Measurements from ENCODE around the gene CARD11.

Gene CARD11

DNA sequence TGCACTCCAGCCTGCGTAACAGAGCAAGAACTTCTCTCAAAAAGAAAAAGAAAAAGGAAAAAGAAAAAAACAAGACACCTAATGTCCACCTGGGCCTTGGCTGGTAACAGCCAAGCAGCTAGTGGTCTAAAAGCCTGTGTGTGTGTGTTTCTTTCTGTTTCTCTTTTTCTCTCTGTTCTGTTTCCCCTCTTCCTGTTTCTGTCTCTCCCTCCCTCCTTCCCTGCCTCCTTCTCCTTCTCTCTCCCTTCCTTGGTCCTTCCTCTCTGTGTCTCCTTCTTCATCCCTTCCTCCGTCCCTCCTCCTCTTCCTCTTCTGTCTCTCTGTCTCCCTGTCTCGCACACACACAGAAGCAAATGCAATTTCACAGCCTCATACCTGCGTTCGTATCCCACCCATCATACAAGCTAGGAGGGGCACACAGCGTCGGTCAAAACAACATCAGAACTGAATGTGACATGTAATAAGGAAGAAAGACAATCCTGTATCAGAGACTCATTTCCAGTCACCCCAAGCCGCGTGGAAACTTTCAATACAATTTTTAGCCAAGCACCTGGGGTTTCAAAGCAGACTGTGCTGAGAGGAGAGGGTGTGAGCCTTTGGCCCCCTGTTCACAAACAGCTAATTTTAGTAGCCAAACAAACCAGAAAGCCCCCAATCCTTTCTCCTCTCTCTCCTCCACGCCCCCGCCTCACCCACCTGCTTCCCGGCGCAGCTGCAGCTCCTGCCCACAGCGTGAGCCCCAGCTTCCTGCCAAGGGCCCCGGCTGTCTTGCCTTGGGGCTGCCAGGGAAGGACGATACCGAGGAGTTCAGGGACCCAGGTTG is 149.3 kb downstream of the CARD11 start:
- no peak for DNase-seq

DNA sequence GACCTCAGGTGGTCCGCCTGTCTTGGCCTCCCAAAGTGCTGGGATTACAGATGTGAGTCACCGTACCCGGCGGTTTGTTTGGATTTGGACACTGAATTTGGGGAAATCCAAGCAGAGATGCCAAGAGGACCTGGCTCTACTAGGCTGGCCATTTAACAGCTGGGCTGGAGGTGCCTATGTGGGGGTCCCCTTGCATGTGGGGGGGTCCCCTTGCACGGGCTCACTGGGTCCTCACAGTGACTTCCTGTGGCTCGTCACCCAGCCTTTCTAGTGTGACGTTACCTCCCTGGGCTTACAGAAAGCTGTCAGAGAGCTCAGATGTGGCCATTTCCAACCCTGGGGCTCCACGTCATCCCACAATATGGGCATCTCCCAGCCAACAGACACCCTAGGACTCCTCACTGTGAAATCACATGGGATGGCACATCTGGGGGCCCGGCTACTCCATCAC is 150.2 kb downstream of the CARD11 start:
- DNase-seq, result no peak

DNA sequence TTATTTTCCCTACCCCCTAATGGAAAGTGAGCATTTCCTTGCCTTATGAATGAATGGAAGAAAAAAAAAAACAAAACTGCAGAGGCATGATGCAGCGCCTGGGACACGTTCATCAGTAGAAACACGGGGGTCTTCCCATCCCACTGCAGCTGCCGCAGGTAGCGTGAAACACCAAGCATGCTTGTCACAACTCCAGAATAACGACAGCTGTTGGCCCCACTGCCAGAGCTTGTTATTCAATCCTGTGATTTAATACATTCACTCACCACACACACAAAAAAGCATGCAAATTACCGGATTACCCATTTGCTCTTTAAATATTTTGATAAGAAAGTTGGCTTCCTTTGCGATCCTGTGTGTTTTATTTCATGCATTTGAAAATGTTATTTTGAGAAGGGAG is 151.1 kb downstream of the CARD11 start:
- peak; percentile 71 for DNase-seq

DNA sequence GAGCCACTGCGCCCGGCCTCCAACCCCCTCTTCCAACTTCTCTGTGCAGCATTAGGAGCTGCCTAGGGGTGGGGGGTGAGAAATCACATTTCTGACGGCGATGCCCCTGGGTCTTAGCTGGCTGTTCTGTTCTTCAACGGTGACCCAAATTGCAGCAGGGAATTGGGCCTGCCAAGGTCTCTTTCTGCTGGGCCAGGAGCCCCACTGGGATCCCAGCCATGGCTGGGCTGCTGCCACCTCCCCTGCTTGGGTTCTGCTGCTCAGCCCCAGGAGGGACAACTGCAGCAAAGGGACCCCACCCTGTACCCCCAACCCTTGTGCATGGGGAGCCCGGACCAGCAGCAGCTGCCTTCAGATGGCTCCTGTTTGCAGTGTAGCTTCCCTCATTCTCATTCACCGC is 155.9 kb downstream of the CARD11 start:
- DNase-seq, result no peak

DNA sequence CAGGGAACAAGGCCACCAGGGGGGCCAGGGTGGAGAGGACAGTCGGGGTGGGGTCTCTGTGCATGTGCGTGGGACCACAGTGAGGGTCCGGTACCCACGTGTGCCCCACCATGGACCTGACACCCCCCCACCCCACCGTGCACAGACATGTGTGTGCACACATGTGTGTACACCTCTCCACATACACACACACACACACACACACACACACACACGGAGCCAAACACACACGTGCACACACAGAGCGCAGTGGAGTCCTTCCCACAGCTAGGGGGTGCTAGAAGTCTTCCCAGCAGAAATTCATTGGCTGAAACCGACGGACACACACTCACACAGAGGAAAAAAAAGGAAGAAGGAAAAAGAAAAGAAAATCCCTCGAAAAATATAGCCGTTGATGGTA is 156.8 kb downstream of the CARD11 start:
- DNase-seq, result peak; percentile 85

DNA sequence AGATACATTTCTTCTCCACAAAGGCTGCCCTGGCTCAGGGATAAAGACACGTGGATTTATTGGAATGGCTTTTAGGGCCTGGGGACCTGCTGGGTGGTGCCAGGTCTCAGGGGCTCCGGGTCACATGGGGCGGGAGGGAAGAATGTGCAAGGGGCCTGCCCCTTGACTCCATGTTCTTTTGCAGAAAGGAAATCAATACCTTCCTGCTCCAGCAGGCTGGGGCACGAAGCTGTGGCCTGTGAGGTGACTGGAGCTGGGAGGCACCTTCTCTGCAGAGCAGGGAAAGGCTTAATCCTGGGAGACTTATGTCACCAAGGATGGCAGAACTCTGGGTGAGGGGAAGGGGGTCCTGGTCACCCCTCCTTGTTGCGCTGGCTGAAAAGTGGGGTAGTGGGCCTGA is 157.3 kb downstream of the CARD11 start:
- no peak for DNase-seq

DNA sequence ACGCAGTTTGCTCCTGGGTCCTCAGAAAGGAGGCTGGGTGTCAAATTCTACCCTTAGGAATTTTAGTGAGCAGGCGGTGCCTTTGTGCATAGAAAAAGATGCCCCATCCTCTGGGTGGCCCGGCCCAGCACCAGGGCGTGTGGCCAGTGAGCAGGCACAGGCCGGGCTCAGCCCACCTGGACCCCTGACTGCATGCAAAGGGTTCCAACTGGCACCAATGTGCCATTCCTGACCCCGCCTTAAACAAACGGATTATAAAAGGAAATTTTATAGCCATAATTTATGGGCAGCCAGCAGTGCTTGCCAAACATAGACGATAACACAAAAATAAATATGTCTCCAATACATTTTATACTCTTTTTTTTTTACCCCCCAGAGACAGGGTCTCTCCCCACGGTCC is 159.5 kb downstream of the CARD11 start:
- no peak for DNase-seq

DNA sequence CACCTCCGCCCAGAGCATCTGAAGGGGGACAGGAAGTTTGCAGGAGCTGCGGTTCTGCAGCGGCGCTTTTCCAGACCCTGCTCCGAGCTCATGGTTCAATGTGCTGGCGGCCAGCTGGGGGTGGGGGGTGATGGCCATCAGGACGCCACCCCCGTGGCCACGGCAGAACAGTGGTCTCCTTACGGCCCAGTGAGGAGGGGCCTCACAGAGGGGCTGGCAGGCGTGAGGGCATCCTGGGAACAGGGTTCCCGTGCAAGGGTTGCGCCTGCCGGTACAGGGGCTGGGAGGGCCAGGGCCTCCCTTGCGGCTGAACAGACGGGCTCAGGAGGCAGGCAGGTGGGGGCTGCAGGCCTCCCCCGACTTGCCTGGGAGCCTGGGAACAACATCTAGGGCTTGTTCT is 160.6 kb downstream of the CARD11 start:
- DNase-seq, result no peak

DNA sequence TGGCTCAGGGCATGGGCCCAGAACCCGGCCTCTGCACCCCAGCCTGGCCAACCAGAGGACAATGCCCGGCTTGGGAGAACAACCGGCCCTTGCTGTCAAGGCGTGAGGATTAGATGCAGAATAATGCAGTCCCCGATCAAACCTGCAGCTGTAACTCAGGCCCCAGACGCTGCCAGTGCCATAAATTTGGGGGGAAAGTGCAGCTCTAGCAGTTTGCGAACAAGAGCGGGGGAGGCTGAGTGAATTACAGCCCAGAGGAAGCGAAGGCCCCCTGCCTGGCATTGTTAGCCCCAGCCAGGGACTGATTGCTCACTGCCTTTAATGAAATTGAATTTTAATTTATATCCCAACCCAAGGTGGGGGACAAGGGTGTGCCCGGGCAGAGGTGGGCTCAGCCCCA is 161.6 kb downstream of the CARD11 start:
- no peak for DNase-seq

DNA sequence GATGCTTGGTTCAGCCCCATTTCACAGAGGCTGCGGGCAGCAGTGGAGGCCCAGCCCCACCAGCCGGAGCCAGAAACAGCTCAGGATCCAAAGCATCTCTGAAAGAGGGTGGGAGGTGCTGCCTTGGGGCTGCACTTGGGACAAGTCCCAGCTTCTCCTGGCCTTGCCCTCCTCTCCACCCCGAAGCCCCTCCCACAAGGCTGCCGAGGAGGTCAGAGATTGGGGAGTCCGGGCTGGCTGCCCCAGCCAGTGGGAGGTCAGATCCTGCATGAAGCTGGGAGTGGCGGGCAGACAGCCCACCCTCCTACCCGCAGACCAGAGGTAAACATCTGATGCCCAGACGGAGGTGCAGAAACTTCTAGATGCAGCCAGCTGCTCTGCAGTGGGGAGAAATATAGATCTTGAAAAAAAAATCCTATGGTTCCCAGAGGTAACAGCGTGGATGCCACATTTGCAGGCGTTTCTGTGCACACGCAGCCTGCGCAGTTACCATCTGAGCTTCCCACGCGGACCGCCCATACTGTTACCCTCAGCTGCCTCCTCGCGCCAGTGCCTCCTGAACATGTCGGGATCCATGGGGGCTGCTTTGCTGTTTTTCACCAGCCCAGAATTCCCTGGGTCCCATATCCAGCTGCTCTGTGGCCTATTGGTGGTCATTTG is 162.7 kb downstream of the CARD11 start:
- no peak for DNase-seq

DNA sequence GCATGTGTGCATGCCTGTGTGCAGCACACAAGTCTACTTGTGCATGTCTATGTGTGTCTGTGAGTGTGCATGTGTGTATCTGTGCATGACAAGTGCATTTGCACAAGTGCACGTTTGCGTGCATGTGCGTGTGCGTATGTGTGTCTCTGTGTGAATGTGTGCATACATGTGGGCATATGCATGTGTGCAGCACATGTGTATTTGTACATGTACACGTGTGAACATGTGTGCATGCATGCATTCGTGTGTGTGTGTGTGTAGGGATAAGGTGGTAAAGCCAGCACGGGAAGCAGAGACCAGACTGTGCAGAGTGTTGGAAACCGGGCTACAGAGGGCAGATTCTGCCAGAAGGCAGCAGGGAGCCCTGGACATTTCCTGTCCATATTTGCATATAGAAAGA is 163.6 kb downstream of the CARD11 start:
- DNase-seq, result no peak

DNA sequence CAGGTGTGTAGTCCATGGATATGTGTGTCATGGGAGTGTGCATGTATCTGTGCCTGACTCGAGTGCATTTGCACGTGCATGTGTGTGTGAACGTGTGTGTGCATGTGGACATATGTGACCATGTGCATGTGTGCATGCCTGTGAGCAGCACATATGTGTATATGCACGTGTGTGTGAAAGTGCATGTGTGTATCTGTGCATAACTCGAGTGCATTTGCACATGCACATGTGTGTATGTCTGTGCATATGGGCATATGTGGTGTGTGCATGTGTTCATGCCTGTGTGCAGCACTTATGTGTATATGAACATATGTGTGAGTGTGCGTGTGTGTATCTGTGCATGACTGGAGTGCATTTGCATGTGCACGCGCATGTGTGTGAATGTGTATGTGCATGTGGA is 164.3 kb downstream of the CARD11 start:
- no peak for DNase-seq

DNA sequence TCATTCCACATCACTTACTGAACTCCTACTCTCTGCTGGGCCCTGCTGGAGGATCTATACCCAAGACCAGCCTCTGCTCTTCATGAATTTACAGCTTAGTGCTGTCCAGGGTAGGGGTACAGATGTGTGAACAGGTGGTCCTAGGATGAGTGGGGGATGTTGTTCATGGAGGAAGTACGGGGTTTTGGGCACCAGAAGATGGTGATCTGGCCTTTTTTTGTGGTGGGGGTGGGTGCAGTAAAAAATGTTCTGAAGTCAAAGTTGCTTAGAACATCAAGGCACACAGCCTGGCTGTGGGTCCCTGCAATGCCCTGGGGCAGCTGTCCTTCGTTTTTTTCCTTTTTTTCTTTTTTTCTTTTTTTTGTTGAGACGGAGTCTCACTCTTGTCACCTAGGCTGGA is 165.4 kb downstream of the CARD11 start:
- no peak for DNase-seq

DNA sequence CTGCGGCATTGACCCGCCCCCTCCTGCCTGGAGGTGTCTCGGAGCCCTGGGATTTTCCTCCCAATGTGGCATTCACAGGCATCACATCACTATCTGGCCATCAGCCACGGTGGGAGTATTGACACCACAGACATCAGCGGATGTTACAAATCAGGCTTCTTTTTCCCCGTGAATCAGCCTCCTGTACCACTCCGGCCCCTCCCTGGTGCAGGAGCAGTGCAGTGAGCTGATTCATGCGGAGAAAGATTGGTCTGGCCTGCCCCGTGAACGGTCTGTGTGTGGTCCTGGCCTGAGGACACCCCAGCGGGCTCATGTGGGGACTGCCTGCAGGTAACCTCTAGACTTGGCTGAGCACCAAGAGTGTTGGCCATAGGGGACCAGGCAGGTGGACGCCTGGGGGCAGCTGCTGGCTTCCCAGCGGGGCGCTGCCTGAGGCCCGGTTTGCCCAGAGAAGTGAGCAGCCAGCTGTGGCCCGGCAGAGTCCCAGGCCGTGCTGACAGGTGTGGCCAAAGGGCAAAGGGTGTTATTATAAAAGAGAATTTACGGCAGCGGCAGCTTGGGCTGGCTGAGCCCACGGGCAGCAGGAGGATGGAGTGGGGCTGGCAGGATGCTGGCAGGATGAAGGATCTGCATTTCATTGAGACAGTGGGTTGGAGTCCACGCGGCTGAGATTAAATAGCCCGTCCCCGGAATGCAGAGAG is 167.5 kb downstream of the CARD11 start:
- DNase-seq, result peak; percentile 14

DNA sequence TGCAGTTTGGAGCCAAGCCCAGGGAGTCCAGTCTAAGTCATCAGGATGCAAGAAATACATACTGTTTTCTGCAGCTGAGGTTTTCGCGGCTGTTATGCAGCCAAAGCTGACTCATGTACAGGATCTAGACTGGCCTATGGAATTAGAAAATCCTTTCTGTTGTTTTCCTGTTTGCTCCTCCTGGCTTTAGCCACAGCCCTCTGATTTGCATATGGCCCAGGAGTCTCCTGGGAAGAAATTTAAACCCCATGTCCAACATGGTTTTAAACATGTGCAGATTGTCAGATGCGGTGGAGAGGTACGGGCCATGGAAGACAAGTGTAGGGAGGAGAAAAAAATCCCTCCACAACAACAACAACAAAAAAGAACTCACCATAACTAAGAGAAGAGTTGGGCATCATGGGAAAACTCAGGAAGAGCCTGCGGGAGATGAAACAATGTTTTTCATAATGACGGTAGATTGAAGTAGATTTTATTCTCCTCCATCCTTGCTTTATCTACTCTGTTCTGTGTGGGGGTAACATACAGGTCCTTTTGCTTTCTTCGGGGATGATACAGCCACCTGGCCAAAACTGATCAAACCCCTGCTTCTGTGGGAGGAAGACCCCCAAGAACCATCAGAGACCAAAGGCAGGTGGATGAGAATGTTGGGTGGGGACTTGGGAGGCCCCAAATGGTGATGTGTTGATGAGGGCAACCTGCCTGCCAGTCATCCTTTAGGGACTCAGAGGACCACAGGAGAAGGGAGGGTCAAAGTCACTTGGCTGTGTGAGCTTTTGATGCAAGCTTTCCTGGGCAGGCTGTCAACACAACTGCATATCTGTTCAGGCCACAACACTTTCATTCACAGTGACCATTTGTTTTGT is 169.7 kb downstream of the CARD11 start:
- peak; percentile 22 for DNase-seq

DNA sequence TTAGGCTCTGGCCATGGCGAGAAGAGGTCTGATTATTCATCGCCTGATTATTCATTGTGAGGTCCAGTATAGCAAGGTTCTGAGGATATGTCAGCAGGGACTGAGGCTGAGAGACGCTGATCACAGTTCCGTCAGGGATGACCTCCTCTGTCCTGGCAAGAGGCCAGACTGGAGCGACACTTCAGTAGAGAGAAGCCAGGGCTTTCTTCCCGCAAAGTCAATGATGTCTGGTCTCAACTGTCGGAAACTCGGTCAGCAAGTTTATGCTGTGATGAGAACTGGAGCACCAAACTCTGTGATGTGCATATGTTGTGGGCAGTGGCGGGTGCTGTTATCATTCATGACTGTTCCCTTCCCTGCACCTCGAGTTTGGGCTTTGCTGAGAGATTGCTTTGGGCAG is 170.5 kb downstream of the CARD11 start:
- DNase-seq, result no peak

DNA sequence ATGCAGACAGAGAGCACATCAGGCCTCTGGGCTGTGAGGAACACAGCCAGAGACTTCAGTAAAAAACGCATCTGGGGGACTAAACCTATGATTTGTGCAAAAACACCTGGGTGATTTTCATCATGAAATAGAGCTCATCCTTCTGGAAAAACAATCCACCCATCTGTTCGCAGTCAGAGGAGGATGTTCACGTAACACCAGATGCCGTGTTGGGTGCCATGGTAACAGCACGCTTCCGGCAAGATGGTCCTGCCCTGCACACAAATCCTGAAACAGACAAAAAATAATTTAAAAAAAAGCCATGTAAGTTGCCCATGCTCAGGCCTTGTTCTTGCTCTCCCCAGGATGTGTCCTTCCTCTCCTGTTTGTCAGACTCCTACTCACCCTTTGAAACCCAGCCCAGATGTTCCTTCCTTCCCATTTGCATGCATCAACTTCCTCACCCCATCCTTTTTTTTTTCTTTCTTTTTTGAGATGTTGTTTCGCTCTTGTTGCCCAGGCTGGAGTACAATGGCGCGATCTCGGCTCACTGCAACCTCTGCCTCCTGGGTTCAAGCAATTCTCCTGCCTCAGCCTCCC is 171.3 kb downstream of the CARD11 start:
- DNase-seq, result peak; percentile 93

DNA sequence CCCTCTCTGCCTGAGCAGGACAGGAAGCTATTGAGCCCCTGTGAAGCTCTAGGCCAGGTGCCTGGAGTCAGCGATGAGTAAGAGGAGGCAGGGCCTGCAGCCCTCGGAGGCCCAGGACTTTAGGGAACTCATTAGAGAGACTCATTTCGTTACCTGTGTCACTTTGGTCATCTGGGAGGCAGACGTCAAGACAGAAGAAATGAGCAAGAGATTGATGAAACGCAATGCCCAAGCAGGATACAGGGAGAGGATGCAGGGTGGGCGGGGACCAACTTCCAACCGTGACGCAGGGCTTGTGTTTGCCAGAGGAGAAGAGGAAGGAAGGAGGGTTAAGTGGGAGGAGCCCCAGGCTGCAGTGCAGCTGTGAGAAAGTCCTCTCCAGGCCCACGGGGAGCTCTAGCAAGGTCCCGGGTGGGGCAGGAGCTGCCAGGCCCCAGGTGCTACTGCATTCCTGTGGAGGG is 173.2 kb downstream of the CARD11 start:
- DNase-seq, result no peak

DNA sequence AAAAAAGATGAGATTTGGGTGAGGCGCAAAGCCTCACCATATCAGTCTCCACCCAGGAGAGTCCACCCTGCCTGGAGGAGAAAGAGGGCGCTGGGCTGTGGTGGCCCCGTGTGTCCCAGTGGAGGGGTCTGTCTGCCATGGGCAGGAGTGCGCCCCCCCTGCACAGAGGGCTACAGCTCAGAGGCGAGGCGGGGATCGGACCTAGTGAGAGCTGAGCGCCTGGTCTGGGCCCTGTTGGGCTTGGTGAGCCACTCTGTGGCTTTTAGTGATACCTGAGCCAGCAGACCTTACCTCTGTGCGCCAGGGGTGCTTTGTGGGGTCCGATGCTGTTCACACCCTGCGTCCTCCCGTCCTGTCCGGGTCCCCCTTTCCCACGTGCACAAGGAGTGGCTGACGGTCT is 173.7 kb downstream of the CARD11 start:
- no peak for DNase-seq

DNA sequence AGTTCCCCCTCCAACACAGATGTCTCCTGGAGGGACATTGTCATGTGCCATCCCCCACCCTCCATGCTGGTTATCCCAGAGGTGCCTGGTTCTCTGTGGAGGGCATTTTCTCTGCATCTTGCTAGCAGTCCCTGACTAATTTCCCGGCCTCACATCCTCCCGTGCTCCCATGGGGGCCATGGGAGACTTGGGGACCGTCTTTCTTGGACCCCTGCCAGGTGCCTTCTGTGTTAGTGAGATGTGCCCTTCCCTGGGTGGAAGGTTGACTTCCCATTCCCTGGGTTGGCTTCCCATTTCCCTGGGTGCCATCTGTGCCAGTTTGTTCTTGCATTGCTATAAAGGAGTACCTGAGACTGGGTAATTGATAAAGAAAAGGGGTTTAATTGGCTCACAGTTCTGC is 177.1 kb downstream of the CARD11 start:
- DNase-seq, result no peak

DNA sequence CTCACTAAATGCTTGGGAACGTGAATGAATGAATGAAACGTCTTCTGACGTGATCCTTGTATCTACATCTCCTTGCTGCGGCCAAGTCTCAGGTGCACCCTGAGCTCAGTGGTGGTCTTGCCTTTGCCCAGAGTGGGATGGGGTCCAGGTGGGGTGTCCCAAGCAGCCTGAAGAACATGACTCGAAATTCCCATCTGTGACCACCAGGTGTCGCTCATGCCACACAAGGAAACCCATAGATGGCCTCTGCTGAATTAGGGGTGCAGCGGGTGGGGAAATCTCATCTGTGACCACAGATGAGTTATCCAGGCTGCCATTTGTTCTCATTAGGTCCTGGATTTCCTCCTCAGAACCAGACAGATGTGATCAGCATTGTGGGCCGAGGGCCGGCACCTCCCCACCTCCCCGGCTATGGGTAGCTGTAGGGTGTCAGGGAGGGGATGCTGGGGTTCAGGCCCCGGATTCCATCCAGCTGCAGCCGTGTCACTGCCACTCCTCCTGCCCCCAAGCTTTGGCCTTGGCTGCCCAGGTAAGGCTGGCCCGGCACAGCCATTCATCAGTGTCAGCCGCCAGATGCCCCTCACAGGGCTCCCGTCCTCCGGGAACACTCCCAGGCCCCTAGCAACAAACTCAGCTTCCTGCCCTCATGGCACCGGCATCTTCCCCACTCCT is 178.5 kb downstream of the CARD11 start:
- DNase-seq, result peak; percentile 51
